ENCODE results near the gene RAB2B. TPM values are rescaled to one million over a fixed set of nuclear protein-coding genes. Genes with fewer than 3 reads are reported as not detected.

Gene RAB2B
- total RNA-seq, 1 donor from 2014 or later, result 54.2 TPM

- H3K27ac ChIP-seq, result peak overlapping the region; percentile 67
- H3F3A ChIP-seq (ENCODE audit: low read depth), result peaks cover 54% of the 10 kb centered on the region
- H3K27ac Mint-ChIP-seq, result peak overlapping the region; percentile 39
- no peak overlapping the region for H2AFZ ChIP-seq (replicated peaks)
- H3K79me2 ChIP-seq (ENCODE audit: low read depth), result peaks cover 27% of the 10 kb centered on the region
- peak; percentile 85 for DNase-seq (ENCODE audit: low spot score)
- H3K4me1 Mint-ChIP-seq, result peaks cover 8% of the 10 kb centered on the region
- peaks cover 25% of the 10 kb centered on the region for H3K36me3 ChIP-seq
- H3K27me3 Mint-ChIP-seq (ENCODE audit: insufficient read depth, low read depth), result peaks cover 3% of the 10 kb centered on the region
- no peaks in the 10 kb centered on the region for H3K9me3 Mint-ChIP-seq
- H3K4me2 ChIP-seq, result no peak overlapping the region
- H3K4me1 ChIP-seq, result peaks cover 6% of the 10 kb centered on the region
- no peaks in the 10 kb centered on the region for H4K20me1 ChIP-seq (ENCODE audit: low read depth)
- peaks cover 52% of the 10 kb centered on the region for H3K36me3 Mint-ChIP-seq
- TF ChIP-seq CTCF (IDR thresholded peaks at IDR 0.05) (peak; percentile 72), EZH2phosphoT487 (IDR thresholded peaks at IDR 0.05) (no peak), EZH2 (IDR thresholded peaks at IDR 0.05) (no peak)
- H3K4me3 ChIP-seq, result no peak overlapping the region
- no peaks in the 10 kb centered on the region for H3K9me3 ChIP-seq (ENCODE audit: low read depth)
- H3K9ac ChIP-seq, result no peak overlapping the region
- H3K27me3 ChIP-seq, result no peaks in the 10 kb centered on the region
- H3K4me3 Mint-ChIP-seq, result no peak overlapping the region
Observed at GRCh38 chr14:21498540-21499526, 22.1 kb upstream of the RAB2B start.

- H3K9ac ChIP-seq, result no peak overlapping the region
- no peak overlapping the region for H3K27ac ChIP-seq
- peaks cover 42% of the 10 kb centered on the region for H3F3A ChIP-seq (ENCODE audit: low read depth)
- no peak for TF ChIP-seq EZH2phosphoT487 (IDR thresholded peaks at IDR 0.05)
- no peak for TF ChIP-seq CTCF (IDR thresholded peaks at IDR 0.05)
- no peak for TF ChIP-seq EZH2 (IDR thresholded peaks at IDR 0.05)
- H3K36me3 ChIP-seq, result peaks cover 25% of the 10 kb centered on the region
- no peaks in the 10 kb centered on the region for H3K9me3 ChIP-seq (ENCODE audit: low read depth)
- H2AFZ ChIP-seq (replicated peaks), result no peak overlapping the region
- H4K20me1 ChIP-seq (ENCODE audit: low read depth), result no peaks in the 10 kb centered on the region
- no peaks in the 10 kb centered on the region for H3K27me3 ChIP-seq
- no peak overlapping the region for H3K4me3 Mint-ChIP-seq
- H3K36me3 Mint-ChIP-seq, result peaks cover 49% of the 10 kb centered on the region
- peaks cover 6% of the 10 kb centered on the region for H3K4me1 ChIP-seq
- no peak overlapping the region for H3K27ac Mint-ChIP-seq
- H3K27me3 Mint-ChIP-seq (ENCODE audit: insufficient read depth, low read depth), result peaks cover 3% of the 10 kb centered on the region
- DNase-seq (ENCODE audit: low spot score), result no peak
- H3K79me2 ChIP-seq (ENCODE audit: low read depth), result peaks cover 6% of the 10 kb centered on the region
- peaks cover 8% of the 10 kb centered on the region for H3K4me1 Mint-ChIP-seq
- H3K9me3 Mint-ChIP-seq, result no peaks in the 10 kb centered on the region
- H3K4me3 ChIP-seq, result no peak overlapping the region
- no peak overlapping the region for H3K4me2 ChIP-seq
Observed at GRCh38 chr14:21496453-21496852, 19.7 kb upstream of the RAB2B start.

- H3K36me3 ChIP-seq, result peaks cover 18% of the 10 kb centered on the region
- H3K4me1 Mint-ChIP-seq, result peaks cover 8% of the 10 kb centered on the region
- H3K27ac Mint-ChIP-seq, result no peak overlapping the region
- H3K79me2 ChIP-seq (ENCODE audit: low read depth), result no peaks in the 10 kb centered on the region
- H3K4me3 Mint-ChIP-seq, result no peak overlapping the region
- H3K4me3 ChIP-seq, result no peak overlapping the region
- no peak overlapping the region for H3K9ac ChIP-seq
- peaks cover 47% of the 10 kb centered on the region for H3K36me3 Mint-ChIP-seq
- peaks cover 6% of the 10 kb centered on the region for H3K4me1 ChIP-seq
- H3K27me3 Mint-ChIP-seq (ENCODE audit: insufficient read depth, low read depth), result peaks cover 3% of the 10 kb centered on the region
- no peaks in the 10 kb centered on the region for H3K9me3 ChIP-seq (ENCODE audit: low read depth)
- no peak overlapping the region for H2AFZ ChIP-seq (replicated peaks)
- no peaks in the 10 kb centered on the region for H3K9me3 Mint-ChIP-seq
- no peak for TF ChIP-seq CTCF (IDR thresholded peaks at IDR 0.05)
- peaks cover 36% of the 10 kb centered on the region for H3F3A ChIP-seq (ENCODE audit: low read depth)
- H3K27ac ChIP-seq, result no peak overlapping the region
- no peak overlapping the region for H3K4me2 ChIP-seq
- no peak for DNase-seq (ENCODE audit: low spot score)
- no peaks in the 10 kb centered on the region for H3K27me3 ChIP-seq
- no peaks in the 10 kb centered on the region for H4K20me1 ChIP-seq (ENCODE audit: low read depth)
Observed at GRCh38 chr14:21494902-21495762, 18.4 kb upstream of the RAB2B start.

All from neural progenitor cell (in vitro differentiated cells).